ENCODE data around the gene UROC1.

DNA sequence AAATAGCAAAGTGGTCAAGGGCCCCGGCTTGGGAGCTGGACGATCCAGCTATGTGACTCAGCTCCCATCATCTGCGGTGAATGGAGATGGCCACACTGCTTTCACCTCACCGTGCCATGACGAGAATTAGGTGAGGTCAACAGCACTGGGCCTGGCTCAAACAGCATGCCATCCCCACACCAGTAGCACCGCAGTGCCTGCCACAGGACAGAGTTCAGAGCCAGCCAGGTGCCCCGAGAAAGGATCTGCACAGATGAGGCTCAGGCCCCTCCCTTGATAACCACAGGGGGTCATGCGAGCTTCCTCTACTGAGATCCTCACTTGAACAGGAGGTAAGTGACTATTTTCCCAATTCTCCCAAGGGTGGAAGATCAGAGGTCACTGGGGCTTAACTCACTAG lies 71.3 kb downstream of the UROC1 start:
- TF ChIP-seq ZBTB7A (IDR thresholded peaks at IDR 0.05; ENCODE audit: low read depth) (no peak), EGR1 (IDR thresholded peaks at IDR 0.05) (no peak), EP300 (IDR thresholded peaks at IDR 0.05; ENCODE audit: borderline replicate concordance) (no peak), CREB1 (IDR thresholded peaks at IDR 0.05; ENCODE audit: low read depth) (no peak), TAF1 (IDR thresholded peaks at IDR 0.05; ENCODE audit: low read depth) (no peak), TCF12 (IDR thresholded peaks at IDR 0.05; ENCODE audit: low read depth) (no peak), YY1 (IDR thresholded peaks at IDR 0.05; ENCODE audit: low read depth) (no peak), FOXM1 (IDR thresholded peaks at IDR 0.05; ENCODE audit: borderline replicate concordance, low read depth) (no peak), TEAD4 (IDR thresholded peaks at IDR 0.05) (no peak)
- TF ChIP-seq, protein P1, sequence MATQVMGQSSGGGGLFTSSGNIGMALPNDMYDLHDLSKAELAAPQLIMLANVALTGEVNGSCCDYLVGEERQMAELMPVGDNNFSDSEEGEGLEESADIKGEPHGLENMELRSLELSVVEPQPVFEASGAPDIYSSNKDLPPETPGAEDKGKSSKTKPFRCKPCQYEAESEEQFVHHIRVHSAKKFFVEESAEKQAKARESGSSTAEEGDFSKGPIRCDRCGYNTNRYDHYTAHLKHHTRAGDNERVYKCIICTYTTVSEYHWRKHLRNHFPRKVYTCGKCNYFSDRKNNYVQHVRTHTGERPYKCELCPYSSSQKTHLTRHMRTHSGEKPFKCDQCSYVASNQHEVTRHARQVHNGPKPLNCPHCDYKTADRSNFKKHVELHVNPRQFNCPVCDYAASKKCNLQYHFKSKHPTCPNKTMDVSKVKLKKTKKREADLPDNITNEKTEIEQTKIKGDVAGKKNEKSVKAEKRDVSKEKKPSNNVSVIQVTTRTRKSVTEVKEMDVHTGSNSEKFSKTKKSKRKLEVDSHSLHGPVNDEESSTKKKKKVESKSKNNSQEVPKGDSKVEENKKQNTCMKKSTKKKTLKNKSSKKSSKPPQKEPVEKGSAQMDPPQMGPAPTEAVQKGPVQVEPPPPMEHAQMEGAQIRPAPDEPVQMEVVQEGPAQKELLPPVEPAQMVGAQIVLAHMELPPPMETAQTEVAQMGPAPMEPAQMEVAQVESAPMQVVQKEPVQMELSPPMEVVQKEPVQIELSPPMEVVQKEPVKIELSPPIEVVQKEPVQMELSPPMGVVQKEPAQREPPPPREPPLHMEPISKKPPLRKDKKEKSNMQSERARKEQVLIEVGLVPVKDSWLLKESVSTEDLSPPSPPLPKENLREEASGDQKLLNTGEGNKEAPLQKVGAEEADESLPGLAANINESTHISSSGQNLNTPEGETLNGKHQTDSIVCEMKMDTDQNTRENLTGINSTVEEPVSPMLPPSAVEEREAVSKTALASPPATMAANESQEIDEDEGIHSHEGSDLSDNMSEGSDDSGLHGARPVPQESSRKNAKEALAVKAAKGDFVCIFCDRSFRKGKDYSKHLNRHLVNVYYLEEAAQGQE (IDR thresholded peaks at IDR 0.05; ENCODE audit: low read depth): no peak
- TF ChIP-seq, protein P2, sequence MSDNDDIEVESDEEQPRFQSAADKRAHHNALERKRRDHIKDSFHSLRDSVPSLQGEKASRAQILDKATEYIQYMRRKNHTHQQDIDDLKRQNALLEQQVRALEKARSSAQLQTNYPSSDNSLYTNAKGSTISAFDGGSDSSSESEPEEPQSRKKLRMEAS (IDR thresholded peaks at IDR 0.05): no peak
- TF ChIP-seq, protein P3, sequence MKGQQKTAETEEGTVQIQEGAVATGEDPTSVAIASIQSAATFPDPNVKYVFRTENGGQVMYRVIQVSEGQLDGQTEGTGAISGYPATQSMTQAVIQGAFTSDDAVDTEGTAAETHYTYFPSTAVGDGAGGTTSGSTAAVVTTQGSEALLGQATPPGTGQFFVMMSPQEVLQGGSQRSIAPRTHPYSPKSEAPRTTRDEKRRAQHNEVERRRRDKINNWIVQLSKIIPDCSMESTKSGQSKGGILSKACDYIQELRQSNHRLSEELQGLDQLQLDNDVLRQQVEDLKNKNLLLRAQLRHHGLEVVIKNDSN (IDR thresholded peaks at IDR 0.05): no peak

Measured in Ishikawa (cell line).